ENCODE data around the gene MBNL1. TPM values are rescaled to one million over a fixed set of nuclear protein-coding genes. Genes with fewer than 3 reads are reported as not detected.

Gene MBNL1
- total and polyA plus RNA-seq, 2 donors (not counting 3 experiments of a cell fraction or from before 2014, with no cell fraction given): 179 to 362 TPM

GRCh38 chr3:152225201-152225600, 43.5 kb upstream of the MBNL1 start:
- no TSS peak for BruUV-seq (replicated peaks)
- Histone ChIP-seq H3K4me1 (ENCODE audit: control insufficient read depth, extremely low read depth, insufficient read depth, low read length) (no peaks in the 10 kb centered on the region), H3K4me2 (ENCODE audit: insufficient read depth, low read length) (no peak overlapping the region), H3K36me3 (ENCODE audit: control insufficient read depth in 2 of 2, extremely low read depth in 1 of 2, insufficient read depth in 2 of 2, low read length in 2 of 2) (no peaks in the 10 kb centered on the region), H4K20me1 (replicated peaks; ENCODE audit: control insufficient read depth, extremely low read depth, insufficient read depth, low read length) (no peaks in the 10 kb centered on the region), H3K4me3 (replicated peaks in 1 of 3; ENCODE audit: insufficient read depth in 1 of 3, low read depth in 1 of 3, low read length in 3 of 3) (no peak overlapping the region), H3K27me3 (ENCODE audit: control insufficient read depth in 2 of 2, insufficient read depth in 2 of 2, low read length in 2 of 2) (no peaks in the 10 kb centered on the region), H3K27ac (ENCODE audit: insufficient read depth, low read depth, low read length) (no peak overlapping the region), H2AFZ (ENCODE audit: low read depth, low read length) (no peak overlapping the region), H3K79me2 (ENCODE audit: control insufficient read depth, insufficient read depth, low read length) (no peaks in the 10 kb centered on the region), H3K9me1 (replicated peaks; ENCODE audit: control insufficient read depth, extremely low read depth, insufficient read depth, low read length) (no peaks in the 10 kb centered on the region), H3K9ac (replicated peaks; ENCODE audit: extremely low read depth, insufficient read depth, low read length) (no peak overlapping the region), H3K9me3 (replicated peaks; ENCODE audit: control insufficient read depth, insufficient read depth, low read length) (no peaks in the 10 kb centered on the region)
- DNase-seq (ENCODE audit: low read depth, low spot score) (no peak), FAIRE-seq (no peak)
- CTCF ChIA-PET: interaction anchor here (1.1 to 1.7 kb wide), 4 partner anchors 8 to 219 kb away, joined by 3 read pairs; no protein-coding TSS in a partner anchor
- dilution Hi-C loops (cut with MboI; ENCODE audit: extremely low pct_ligation_motif_present, low sequenced_read_pairs) (no loop called here), intact Hi-C loops (cut with micrococcal nuclease) (no loop called here)
- POLR2A ChIA-PET: no interaction called here
- no peak for TF ChIP-seq EZH2 (IDR thresholded peaks at IDR 0.05; ENCODE audit: borderline replicate concordance, low read depth, low read length, severe bottlenecking)

- BruUV-seq (replicated peaks): no TSS peak
- Histone ChIP-seq H2AFZ (ENCODE audit: low read depth, low read length) (no peak overlapping the region), H3K27me3 (ENCODE audit: control insufficient read depth in 2 of 2, insufficient read depth in 2 of 2, low read length in 2 of 2) (no peaks in the 10 kb centered on the region), H3K9me3 (replicated peaks; ENCODE audit: control insufficient read depth, insufficient read depth, low read length) (no peaks in the 10 kb centered on the region), H4K20me1 (replicated peaks; ENCODE audit: control insufficient read depth, extremely low read depth, insufficient read depth, low read length) (no peaks in the 10 kb centered on the region), H3K9me1 (replicated peaks; ENCODE audit: control insufficient read depth, extremely low read depth, insufficient read depth, low read length) (no peaks in the 10 kb centered on the region), H3K36me3 (ENCODE audit: control insufficient read depth in 2 of 2, extremely low read depth in 1 of 2, insufficient read depth in 2 of 2, low read length in 2 of 2) (no peaks in the 10 kb centered on the region), H3K4me1 (ENCODE audit: control insufficient read depth, extremely low read depth, insufficient read depth, low read length) (no peaks in the 10 kb centered on the region), H3K9ac (replicated peaks; ENCODE audit: extremely low read depth, insufficient read depth, low read length) (no peak overlapping the region), H3K4me2 (ENCODE audit: insufficient read depth, low read length) (no peak overlapping the region), H3K4me3 (replicated peaks in 1 of 3; ENCODE audit: insufficient read depth in 1 of 3, low read depth in 1 of 3, low read length in 3 of 3) (no peak overlapping the region), H3K79me2 (ENCODE audit: control insufficient read depth, insufficient read depth, low read length) (no peaks in the 10 kb centered on the region), H3K27ac (ENCODE audit: insufficient read depth, low read depth, low read length) (no peak overlapping the region)
- intact Hi-C loops (cut with micrococcal nuclease): no loop called here
- ChIA-PET CTCF (interaction anchor here (1.1 kb wide), 1 partner anchor 7 kb away, joined by 3 read pairs; no protein-coding TSS in a partner anchor), POLR2A (no interaction called here)
- no peak for DNase-seq (ENCODE audit: low read depth, low spot score)
- FAIRE-seq: no peak
- no peak for TF ChIP-seq POLR2AphosphoS5 (IDR thresholded peaks at IDR 0.05; ENCODE audit: insufficient read depth, low read depth, low read length)
- TF ChIP-seq JUN (IDR thresholded peaks at IDR 0.05; ENCODE audit: borderline replicate concordance, insufficient read depth, insufficient read length, low read depth): no peak
- no peak for TF ChIP-seq EZH2 (IDR thresholded peaks at IDR 0.05; ENCODE audit: borderline replicate concordance, low read depth, low read length, severe bottlenecking)
- TF ChIP-seq CTCF (IDR thresholded peaks at IDR 0.05; ENCODE audit: extremely low read depth in 1 of 2, insufficient read depth in 1 of 2, low read depth in 1 of 2, low read length in 2 of 2): no peak
- TF ChIP-seq GATA2 (IDR thresholded peaks at IDR 0.05; ENCODE audit: insufficient read depth, insufficient read length, low read depth, low read length): no peak
- TF ChIP-seq MAX (IDR thresholded peaks at IDR 0.05; ENCODE audit: insufficient read depth, insufficient read length): no peak
- no peak for TF ChIP-seq MYC (IDR thresholded peaks at IDR 0.05; ENCODE audit: low read depth, low read length)
- TF ChIP-seq POLR2A (IDR thresholded peaks at IDR 0.05; ENCODE audit: low read depth, low read length): no peak
- no peak for TF ChIP-seq FOS (IDR thresholded peaks at IDR 0.05; ENCODE audit: borderline replicate concordance, insufficient read depth, low read length)
- dilution Hi-C loops (cut with MboI; ENCODE audit: extremely low pct_ligation_motif_present, low sequenced_read_pairs): no loop called here
Observed at GRCh38 chr3:152226176-152226575, 42.6 kb upstream of the MBNL1 start.
